Keratinocyte (primary cell): ENCODE measurements around the gene ZBTB32.

ENCODE experiments used
- EZH2 ChIP-seq: IDR thresholded peaks from one replicate; pipeline ENCODE4 v1.6.1; 2012; ENCODE audit warnings: inconsistent platforms, mild to moderate bottlenecking, low read length, moderate library complexity
- TF ChIP-seq, protein P1 (sequence below), 3 experiments: IDR thresholded peaks in 1 of 3; conservative IDR thresholded peaks in 1 of 3; optimal IDR thresholded peaks in 1 of 3; 2 replicates in 2 of 3; 3 replicates in 1 of 3; pipeline versions ENCODE3 to v1.5.1; 2011; ENCODE audit warnings: low read length in 3 of 3, mild to moderate bottlenecking in 3 of 3, moderate library complexity in 2 of 3, control low read depth in 1 of 3, inconsistent platforms in 1 of 3; ENCODE audit not compliant: insufficient read depth in 2 of 3; ENCODE audit errors: extremely low read depth in 1 of 3

DNA sequence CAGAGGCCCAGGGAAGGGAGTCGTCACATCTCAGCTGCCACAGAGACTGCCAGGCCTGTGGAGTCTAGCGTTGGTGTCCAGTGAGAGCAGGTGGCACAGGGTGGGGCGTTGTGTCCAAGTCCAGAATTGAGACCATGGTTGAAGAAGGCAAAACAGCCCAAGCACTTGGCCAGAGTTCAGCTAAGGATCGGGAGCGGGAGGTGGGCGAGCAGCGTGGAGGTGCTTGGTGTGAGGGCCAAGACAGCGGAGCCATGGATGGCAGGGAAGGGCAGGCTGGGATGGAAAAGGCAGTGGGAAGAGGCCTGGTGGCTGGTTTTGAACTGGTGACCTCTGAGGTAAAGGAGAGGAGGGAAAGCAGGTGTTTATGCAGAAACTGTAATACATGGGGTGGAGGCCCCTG is 29.9 kb downstream of the ZBTB32 start:
- TF ChIP-seq, protein P1, sequence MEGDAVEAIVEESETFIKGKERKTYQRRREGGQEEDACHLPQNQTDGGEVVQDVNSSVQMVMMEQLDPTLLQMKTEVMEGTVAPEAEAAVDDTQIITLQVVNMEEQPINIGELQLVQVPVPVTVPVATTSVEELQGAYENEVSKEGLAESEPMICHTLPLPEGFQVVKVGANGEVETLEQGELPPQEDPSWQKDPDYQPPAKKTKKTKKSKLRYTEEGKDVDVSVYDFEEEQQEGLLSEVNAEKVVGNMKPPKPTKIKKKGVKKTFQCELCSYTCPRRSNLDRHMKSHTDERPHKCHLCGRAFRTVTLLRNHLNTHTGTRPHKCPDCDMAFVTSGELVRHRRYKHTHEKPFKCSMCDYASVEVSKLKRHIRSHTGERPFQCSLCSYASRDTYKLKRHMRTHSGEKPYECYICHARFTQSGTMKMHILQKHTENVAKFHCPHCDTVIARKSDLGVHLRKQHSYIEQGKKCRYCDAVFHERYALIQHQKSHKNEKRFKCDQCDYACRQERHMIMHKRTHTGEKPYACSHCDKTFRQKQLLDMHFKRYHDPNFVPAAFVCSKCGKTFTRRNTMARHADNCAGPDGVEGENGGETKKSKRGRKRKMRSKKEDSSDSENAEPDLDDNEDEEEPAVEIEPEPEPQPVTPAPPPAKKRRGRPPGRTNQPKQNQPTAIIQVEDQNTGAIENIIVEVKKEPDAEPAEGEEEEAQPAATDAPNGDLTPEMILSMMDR (optimal IDR thresholded peaks at IDR 0.05 in 1 of 3, IDR thresholded peaks at IDR 0.05 in 1 of 3, conservative IDR thresholded peaks at IDR 0.05 in 1 of 3; ENCODE audit: extremely low read depth in 1 of 3, insufficient read depth in 2 of 3, low read length in 3 of 3), result no peak
- TF ChIP-seq EZH2, result no peak
